Transverse colon (tissue), 3 donors: ENCODE data around the gene GNS.

Source experiments
- CTCF ChIP-seq, 5 experiments: fragments of 200-600 bp in 3 of 5; fragments of 450-650 bp in 2 of 5; sonication (generic) in 3 of 5; IDR thresholded peaks; 1 replicate in 2 of 5; 2 replicates in 3 of 5; pipeline ENCODE4 v1.5.1; 2016 to 2017; ENCODE audit warnings: antibody characterized with exemption in 5 of 5, inconsistent platforms in 3 of 5, mild to moderate bottlenecking in 2 of 5, moderate library complexity in 1 of 5
- EP300 ChIP-seq: sonication (generic); formaldehyde crosslinking; IDR thresholded peaks from one replicate; pipeline ENCODE4 v1.6.1; 2017; ENCODE audit warnings: antibody characterized with exemption, low read depth

GRCh38 chr12:64688715-64689114 lies 70.5 kb downstream of the GNS start:
- TF ChIP-seq CTCF (IDR thresholded peaks at IDR 0.05) (no peak), EP300 (no peak)
